VCaP (cell line): Measurements from ENCODE around the gene POLR2E.

ENCODE experiments used
- H3K27ac ChIP-seq: fragments of 450-650 bp; 2 replicates; pipeline ENCODE4 v1.5.1; 2017
- TF ChIP-seq, protein P1 (sequence below): fragments of 450-650 bp; conservative IDR thresholded peaks from 2 replicates; pipeline ENCODE4 v1.5.1; 2017; ENCODE audit warnings: mild to moderate bottlenecking, moderate library complexity

The POLR2E gene

DNA sequence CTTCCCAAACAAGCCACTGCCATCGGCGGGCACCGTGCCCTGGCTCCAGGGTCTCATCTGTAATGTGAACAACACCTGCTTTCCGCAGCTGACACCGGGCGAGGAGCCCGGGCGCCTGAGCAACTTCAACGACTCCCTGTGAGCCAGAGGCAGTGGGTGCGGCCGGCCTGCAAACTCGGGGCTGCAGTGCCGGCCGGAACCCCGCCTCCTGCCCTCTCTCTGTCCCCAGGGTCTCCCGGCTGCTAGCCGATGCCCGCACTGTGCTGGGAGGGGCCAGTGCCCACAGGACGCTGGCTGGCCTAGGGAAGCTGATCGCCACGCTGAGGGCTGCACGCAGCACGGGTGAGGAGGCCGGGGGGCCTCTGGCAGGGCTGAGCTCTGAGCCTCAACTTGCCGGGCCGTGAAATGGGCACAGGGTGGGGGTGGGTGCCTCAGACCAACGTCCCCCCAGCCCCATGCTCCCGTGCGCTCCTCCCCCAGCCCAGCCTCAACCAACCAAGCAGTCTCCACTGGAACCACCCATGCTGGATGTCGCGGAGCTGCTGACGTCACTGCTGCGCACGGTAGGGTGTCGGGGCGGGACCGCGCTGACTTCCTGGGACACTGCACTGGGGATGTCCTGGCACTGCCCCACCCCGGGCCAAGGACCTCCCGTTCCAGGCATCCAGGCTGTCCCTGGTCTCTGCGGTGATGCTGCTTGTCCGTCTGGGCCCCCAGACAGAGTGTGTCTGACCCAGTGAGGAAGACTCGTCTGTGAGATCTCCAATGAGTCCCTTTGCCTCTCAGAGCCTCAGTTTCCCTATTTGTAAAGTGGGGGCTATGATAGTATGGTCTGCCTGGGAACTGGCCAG is 53.1 kb downstream of the POLR2E start:
- TF ChIP-seq, protein P1, sequence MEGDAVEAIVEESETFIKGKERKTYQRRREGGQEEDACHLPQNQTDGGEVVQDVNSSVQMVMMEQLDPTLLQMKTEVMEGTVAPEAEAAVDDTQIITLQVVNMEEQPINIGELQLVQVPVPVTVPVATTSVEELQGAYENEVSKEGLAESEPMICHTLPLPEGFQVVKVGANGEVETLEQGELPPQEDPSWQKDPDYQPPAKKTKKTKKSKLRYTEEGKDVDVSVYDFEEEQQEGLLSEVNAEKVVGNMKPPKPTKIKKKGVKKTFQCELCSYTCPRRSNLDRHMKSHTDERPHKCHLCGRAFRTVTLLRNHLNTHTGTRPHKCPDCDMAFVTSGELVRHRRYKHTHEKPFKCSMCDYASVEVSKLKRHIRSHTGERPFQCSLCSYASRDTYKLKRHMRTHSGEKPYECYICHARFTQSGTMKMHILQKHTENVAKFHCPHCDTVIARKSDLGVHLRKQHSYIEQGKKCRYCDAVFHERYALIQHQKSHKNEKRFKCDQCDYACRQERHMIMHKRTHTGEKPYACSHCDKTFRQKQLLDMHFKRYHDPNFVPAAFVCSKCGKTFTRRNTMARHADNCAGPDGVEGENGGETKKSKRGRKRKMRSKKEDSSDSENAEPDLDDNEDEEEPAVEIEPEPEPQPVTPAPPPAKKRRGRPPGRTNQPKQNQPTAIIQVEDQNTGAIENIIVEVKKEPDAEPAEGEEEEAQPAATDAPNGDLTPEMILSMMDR: no peak
- peak overlapping the region; percentile 72 for H3K27ac ChIP-seq

DNA sequence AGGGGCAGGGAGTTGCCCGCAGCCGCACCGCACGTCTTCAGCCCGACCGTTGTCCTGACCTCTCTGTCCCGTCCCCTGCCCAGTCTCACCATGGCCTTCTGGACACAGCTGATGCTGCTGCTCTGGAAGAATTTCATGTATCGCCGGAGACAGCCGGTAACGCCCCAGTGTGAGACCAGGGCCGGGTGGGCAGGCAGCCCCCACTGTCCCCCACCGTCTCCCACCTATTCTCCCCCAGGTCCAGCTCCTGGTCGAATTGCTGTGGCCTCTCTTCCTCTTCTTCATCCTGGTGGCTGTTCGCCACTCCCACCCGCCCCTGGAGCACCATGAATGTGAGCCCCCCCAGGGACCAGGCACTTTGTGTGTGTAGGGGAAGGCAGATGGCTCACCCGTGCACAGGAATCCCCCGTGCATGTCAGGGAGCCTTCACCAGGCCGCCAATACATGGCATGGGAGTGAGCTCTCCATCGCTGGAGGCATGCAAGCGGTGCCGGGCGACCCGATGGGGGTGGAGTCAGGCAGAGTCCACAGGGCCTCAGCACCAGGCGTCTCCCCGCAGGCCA is 53.8 kb downstream of the POLR2E start:
- TF ChIP-seq, protein P1: no peak
- H3K27ac ChIP-seq: peak overlapping the region; percentile 72

- H3K27ac ChIP-seq: peak overlapping the region; percentile 72
- TF ChIP-seq, protein P1: no peak
Observed at GRCh38 chr19:1040476-1041271, 54.5 kb downstream of the POLR2E start.

- peak within 1 kb of the TSS; percentile 72 for H3K27ac ChIP-seq
- TF ChIP-seq, protein P1: no peak
Observed at GRCh38 chr19:1039646-1040475, 55.3 kb downstream of the POLR2E start, which contains the start of gene ABCA7. Gene ABCA7, plus strand, starts transcription at chr19:1040107. Its CDS starts 1,255 bp downstream, at chr19:1041362.

- TF ChIP-seq, protein P1: no peak
Observed at GRCh38 chr19:1038978-1039645, 56.1 kb downstream of the POLR2E start.

GRCh38 chr19:1037621-1038064 is 57.5 kb downstream of the POLR2E start:
- TF ChIP-seq, protein P1: no peak
- no peak overlapping the region for H3K27ac ChIP-seq

More at GRCh38 chr19:1038978-1039645, 56.1 kb downstream of the POLR2E start:
- peak overlapping the region; percentile 72; the same call in 1 of the 2 replicates for H3K27ac ChIP-seq
